Nephron (organoid): ENCODE results near the gene NUDC.

Experiments used
- H3K27ac Mint-ChIP-seq, 3 experiments: 2 replicates each; pipeline ENCODE4 v1.8.0; 2020; ENCODE audit warnings: mixed read lengths in 3 of 3, mild to moderate bottlenecking in 2 of 3, moderate library complexity in 1 of 3
- H3K27me3 Mint-ChIP-seq: 2 replicates; pipeline ENCODE4 v1.8.0; 2021; ENCODE audit warnings: low read depth, mild to moderate bottlenecking, moderate library complexity, mixed read lengths
- H3K36me3 Mint-ChIP-seq: 2 replicates; pipeline ENCODE4 v1.8.0; 2020; ENCODE audit warnings: low read depth, mixed read lengths
- H3K4me1 Mint-ChIP-seq: 2 replicates; pipeline ENCODE4 v1.8.0; 2020; ENCODE audit warnings: mixed read lengths
- H3K4me3 Mint-ChIP-seq, 3 experiments: 2 replicates each; pipeline ENCODE4 v1.8.0; 2020; ENCODE audit warnings: mild to moderate bottlenecking in 3 of 3, mixed read lengths in 3 of 3, moderate library complexity in 2 of 3
- H3K9me3 Mint-ChIP-seq: 2 replicates; pipeline ENCODE4 v1.8.0; 2020; ENCODE audit warnings: mixed read lengths
- CTCF ChIP-seq, 3 experiments: fragments of 200-600 bp; sonication (generic); IDR thresholded peaks; one replicate each; pipeline ENCODE4 v1.5.0; 2021; ENCODE audit warnings: antibody characterized with exemption in 3 of 3; ENCODE audit not compliant: unreplicated experiment in 3 of 3

Gene NUDC

GRCh38 chr1:26894263-26894662 is 27.3 kb upstream of the NUDC start:
- Mint-ChIP-seq H3K27ac (no peak overlapping the region), H3K27me3 (no peaks in the 10 kb centered on the region), H3K9me3 (no peaks in the 10 kb centered on the region), H3K4me3 (peak overlapping the region in 1 of 3 experiments; percentile 38), H3K36me3 (peaks cover 42% of the 10 kb centered on the region), H3K4me1 (peaks cover 8% of the 10 kb centered on the region)
- TF ChIP-seq CTCF (IDR thresholded peaks at IDR 0.05; ENCODE audit: unreplicated experiment in 3 of 3) = no peak

- Mint-ChIP-seq H3K4me3 (peak overlapping the region in 1 of 3 experiments; percentile 41), H3K9me3 (no peaks in the 10 kb centered on the region), H3K27ac (no peak overlapping the region), H3K4me1 (peaks cover 19% of the 10 kb centered on the region), H3K36me3 (peaks cover 36% of the 10 kb centered on the region), H3K27me3 (no peaks in the 10 kb centered on the region)
- TF ChIP-seq CTCF (IDR thresholded peaks at IDR 0.05; ENCODE audit: unreplicated experiment in 3 of 3) = no peak
Observed at GRCh38 chr1:26897351-26897750, 24.2 kb upstream of the NUDC start.

- peak within 1 kb of the TSS; percentile 87 to 94 (median 93) for H3K4me3 Mint-ChIP-seq
- peak within 1 kb of the TSS; percentile 90 to 97 (median 95) for H3K27ac Mint-ChIP-seq
- H3K36me3 Mint-ChIP-seq = peaks cover 13% of the 10 kb centered on the region
- peaks cover 19% of the 10 kb centered on the region for H3K4me1 Mint-ChIP-seq
- TF ChIP-seq CTCF (IDR thresholded peaks at IDR 0.05; ENCODE audit: unreplicated experiment in 3 of 3) = no peak
- no peaks in the 10 kb centered on the region for H3K9me3 Mint-ChIP-seq
- H3K27me3 Mint-ChIP-seq = peaks cover under 1% of the 10 kb centered on the region
Observed at GRCh38 chr1:26900001-26900814, 21.3 kb upstream of the NUDC start, which contains the start of gene GPATCH3. Gene GPATCH3 (minus strand): TSS chr1:26900467. CDS start chr1:26900442, 25 bp downstream.

GRCh38 chr1:26900815-26901511 is 20.6 kb upstream of the NUDC start:
- Mint-ChIP-seq H3K4me1 (peaks cover 19% of the 10 kb centered on the region), H3K4me3 (peak overlapping the region; percentile 87 to 94 (median 93)), H3K27me3 (peaks cover 3% of the 10 kb centered on the region), H3K36me3 (peaks cover 11% of the 10 kb centered on the region), H3K27ac (peak overlapping the region; percentile 90 to 97 (median 95)), H3K9me3 (no peaks in the 10 kb centered on the region)
- TF ChIP-seq CTCF (IDR thresholded peaks at IDR 0.05; ENCODE audit: unreplicated experiment in 3 of 3) = no peak

- no peak for TF ChIP-seq CTCF (IDR thresholded peaks at IDR 0.05; ENCODE audit: unreplicated experiment in 3 of 3)
- Mint-ChIP-seq H3K9me3 (no peaks in the 10 kb centered on the region), H3K27me3 (peaks cover 13% of the 10 kb centered on the region), H3K36me3 (no peaks in the 10 kb centered on the region), H3K4me3 (no peak overlapping the region), H3K4me1 (peaks cover 4% of the 10 kb centered on the region), H3K27ac (no peak overlapping the region)
Observed at GRCh38 chr1:26907071-26907917, 14.2 kb upstream of the NUDC start.
